Measurements from ENCODE around the gene FAM13A.

FAM13A gene

GRCh38 chr4:88880501-88881226, 176.3 kb downstream of the FAM13A start:
- TF ChIP-seq CTCF (conservative IDR thresholded peaks at IDR 0.05) = no peak
- peak overlapping the region; percentile 19; the same call in 1 of the 2 replicates for H3K27ac ChIP-seq

- no peak overlapping the region; the same call in 1 of the 2 replicates for H3K27ac ChIP-seq
- no peak for TF ChIP-seq CTCF (conservative IDR thresholded peaks at IDR 0.05)
Measured at GRCh38 chr4:88879991-88880390, 177.0 kb downstream of the FAM13A start.

- no peak overlapping the region for H3K27ac ChIP-seq
- TF ChIP-seq CTCF (conservative IDR thresholded peaks at IDR 0.05) = no peak
Measured at GRCh38 chr4:88878642-88879041, 178.3 kb downstream of the FAM13A start.

GRCh38 chr4:88870428-88870827, 186.6 kb downstream of the FAM13A start:
- TF ChIP-seq CTCF (conservative IDR thresholded peaks at IDR 0.05) = no peak
- H3K27ac ChIP-seq = no peak overlapping the region

- H3K27ac ChIP-seq = no peak overlapping the region
- TF ChIP-seq CTCF (conservative IDR thresholded peaks at IDR 0.05) = no peak
Measured at GRCh38 chr4:88868510-88868909, 188.5 kb downstream of the FAM13A start.

- no peak overlapping the region for H3K27ac ChIP-seq
Measured at GRCh38 chr4:88866862-88867550, 190.0 kb downstream of the FAM13A start.

More at GRCh38 chr4:88866862-88867550, 190.0 kb downstream of the FAM13A start:
- no peak for TF ChIP-seq CTCF (conservative IDR thresholded peaks at IDR 0.05)
